Hematopoietic multipotent progenitor cell treated with erythropoietin and hydrocortisone succinate and interleukin-3 and kit ligand, for 4 days (in vitro differentiated cells): ENCODE results near the gene C1S.
"Not testable (repeated sequence)": the region's sequence is repeated elsewhere in the genome, so short reads cannot be mapped to it uniquely, and the experiment has no call there.

Experiments used
- DNase-seq: peaks from one replicate; pipeline ENCODE4 v3.0.0-alpha.2; 2015

C1S gene

DNA sequence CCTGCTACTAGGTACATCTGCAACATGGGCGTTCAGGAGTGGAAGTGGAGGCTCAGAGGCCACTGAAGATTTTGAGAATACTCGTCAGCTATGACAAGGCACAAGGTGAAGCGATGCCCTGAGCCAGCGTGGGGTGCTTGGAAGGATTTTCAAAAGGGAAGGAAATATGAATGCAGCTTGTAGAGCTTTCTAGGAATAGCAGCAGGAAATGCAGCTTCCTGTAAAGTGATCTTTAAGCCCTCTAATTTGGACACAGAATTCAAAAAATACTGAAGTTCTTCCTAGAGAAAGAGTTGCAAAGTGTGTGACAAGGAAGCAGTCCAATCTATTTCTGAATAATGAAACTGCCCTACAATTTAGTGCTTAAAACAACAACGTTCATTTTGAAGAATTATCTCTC is 13.2 kb upstream of the C1S start:
- peak; percentile 30 for DNase-seq

GRCh38 chr12:7049445-7049951 is 11.0 kb upstream of the C1S start:
- DNase-seq: not testable (repeated sequence)

DNA sequence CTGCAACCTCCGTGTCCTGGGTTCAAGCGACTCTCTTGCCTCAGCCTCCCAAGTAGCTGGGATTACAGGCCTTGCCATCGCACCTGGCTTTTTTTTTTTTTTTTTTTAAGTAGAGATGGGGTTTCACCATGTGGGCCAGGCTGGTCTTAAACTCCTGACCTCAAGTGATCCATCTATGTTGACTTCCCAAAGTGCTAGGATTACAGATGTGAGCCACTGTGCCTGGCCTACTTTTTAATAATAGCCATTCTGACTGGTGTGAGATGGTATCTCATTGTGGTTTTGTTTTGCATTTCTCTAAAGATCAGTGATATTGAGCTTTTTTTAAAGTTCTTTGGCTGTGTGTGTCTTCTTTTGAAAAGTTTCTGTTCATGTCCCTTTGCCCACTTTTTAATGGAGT is 10.5 kb upstream of the C1S start:
- DNase-seq: not testable (repeated sequence)

- DNase-seq: no peak
Measured at GRCh38 chr12:7054925-7055324, 5.6 kb upstream of the C1S start.

GRCh38 chr12:7055736-7056135 is 4.8 kb upstream of the C1S start:
- not testable (repeated sequence) for DNase-seq

DNA sequence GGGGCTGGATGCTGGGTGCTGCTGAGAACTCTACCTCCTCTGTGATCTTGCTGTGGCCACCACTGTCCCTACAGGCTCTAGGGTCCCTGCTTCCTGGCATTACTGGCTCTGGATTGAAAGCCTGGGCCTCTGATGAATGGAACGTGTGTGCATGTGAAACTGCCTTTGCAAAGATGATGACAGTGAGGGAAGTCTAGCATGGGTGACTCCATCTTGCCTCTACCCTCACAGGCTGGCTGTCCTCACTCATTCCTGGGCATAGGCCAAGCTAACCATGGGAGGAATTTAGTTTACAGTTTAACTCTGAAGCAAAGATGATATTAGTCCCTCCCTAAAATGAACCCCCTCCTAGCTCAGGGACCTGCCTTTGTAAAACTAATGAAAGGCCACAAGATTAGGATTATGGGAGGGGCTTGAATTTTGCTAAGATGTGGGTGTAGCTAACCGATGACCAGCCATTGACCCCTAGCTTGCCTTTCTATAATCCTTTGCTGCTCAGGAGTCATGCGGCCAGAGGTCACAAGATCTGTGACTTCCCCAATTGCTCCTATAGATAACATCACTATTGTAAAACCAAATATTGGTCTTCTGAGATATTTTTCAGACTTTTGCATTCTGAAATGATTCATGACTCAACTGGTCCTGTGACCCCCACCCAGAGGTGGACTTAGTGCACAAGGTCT is 2.2 kb upstream of the C1S start:
- DNase-seq: peak; percentile 70

DNA sequence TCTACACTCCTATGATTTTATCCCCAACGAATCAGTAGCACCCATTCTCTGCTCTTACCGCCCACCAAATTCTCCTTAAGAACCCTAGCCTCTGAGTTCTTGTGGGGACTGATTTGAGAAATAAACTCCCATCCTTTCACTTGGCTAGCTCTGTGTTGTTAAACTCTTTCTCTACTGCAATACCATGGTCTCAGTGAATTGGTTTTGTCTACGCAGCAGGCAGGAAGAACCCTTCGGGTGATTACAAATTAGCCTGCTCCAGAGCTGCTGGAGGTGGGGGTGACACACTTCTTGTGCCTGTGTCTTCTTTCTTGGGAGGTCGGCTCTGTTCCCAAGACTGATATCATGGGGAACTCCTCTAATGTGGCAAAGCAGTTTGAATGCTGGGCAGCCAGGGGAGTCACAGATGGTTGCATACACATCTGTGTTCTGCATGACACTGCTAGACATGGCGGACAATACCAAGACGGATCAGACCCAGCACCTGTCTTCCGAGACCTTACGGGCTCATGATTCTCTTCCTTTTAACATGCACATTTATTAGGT is 1.6 kb upstream of the C1S start:
- no peak for DNase-seq

- DNase-seq: no peak
Measured at GRCh38 chr12:7059780-7060179, 738 bp upstream of the C1S start.

GRCh38 chr12:7061138-7061537 is 620 bp downstream of the C1S start:
- DNase-seq: no peak

GRCh38 chr12:7061596-7061995 is 1.1 kb downstream of the C1S start:
- DNase-seq: no peak

- DNase-seq: no peak
Measured at GRCh38 chr12:7064516-7064915, 4.0 kb downstream of the C1S start.

DNA sequence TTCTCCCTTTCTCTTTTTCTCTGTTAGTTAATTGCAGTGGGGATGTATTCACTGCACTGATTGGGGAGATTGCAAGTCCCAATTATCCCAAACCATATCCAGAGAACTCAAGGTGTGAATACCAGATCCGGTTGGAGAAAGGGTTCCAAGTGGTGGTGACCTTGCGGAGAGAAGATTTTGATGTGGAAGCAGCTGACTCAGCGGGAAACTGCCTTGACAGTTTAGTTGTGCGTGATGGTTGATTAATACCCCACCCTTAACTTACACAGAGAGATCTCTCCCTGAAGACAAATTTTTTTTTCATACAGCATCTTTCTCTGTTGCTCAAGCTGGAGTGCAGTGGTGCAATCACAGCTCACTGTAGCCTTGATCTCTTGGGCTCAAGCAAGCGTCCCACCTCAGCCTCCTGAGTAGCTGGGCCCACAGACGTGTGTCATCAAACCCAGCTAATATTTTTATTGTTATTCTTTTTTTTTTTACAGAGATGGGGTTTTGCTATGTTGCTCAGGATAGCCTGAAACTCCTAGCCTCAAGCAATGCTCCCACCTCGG is 4.6 kb downstream of the C1S start:
- no peak for DNase-seq

GRCh38 chr12:7066596-7066995 is 6.1 kb downstream of the C1S start:
- DNase-seq: no peak

GRCh38 chr12:7067096-7067495 is 6.6 kb downstream of the C1S start:
- no peak for DNase-seq

DNA sequence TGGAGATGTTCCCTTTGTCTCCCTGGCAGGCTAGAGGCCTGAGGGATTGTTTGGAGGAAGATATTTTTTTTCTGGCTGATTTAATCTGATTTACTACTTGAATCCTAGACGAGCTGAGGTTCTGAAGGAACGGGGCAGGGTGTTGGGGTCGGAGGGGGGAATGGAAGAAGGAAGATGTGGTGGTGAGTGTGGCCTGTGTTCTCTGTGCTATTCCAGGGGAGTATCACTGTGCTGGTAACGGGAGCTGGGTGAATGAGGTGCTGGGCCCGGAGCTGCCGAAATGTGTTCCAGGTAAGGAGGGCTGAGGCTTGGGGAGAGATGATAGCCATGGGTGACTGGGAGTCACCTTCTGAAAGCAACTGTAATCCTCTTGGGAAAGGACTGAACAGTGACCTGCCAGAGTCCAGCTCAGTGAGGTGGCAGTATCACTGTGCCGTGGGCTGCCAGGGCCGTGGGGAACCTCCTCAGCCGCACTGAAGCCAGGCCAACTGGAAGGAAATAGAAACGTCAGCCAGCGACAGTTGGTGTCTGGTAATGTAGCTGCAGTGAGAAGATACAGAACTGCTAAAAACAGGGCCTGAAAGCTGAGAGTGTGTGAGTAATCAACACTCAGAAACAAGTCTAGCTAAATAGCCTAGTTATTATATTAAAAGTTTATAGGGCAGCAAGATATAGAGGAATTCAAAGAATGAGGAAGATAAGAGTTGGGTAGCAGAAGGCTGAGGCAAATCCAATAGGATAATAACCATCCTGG is 7.9 kb downstream of the C1S start:
- peak; percentile 86 for DNase-seq

GRCh38 chr12:7068994-7069346 is 8.5 kb downstream of the C1S start:
- peak; percentile 86 for DNase-seq

GRCh38 chr12:7069386-7069785 is 8.9 kb downstream of the C1S start:
- DNase-seq: no peak

DNA sequence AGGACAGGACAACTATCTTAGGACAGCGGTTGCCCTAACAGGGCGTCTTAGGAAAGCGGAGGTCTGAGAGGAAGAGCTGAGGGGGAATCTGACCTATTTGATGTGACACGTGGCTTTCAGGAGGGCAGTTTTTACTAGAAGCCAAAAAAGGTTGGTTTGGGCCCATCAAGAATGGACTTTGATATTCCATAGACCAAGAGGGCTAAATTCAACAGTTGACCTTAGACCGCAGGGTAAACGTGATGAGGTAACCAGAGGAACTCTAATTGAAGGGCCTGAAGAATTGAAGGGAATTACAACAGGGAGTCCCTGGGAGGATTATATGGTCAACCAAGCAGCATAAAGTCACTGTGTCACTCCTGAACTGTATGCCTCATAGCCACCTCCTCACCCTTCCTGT is 11.5 kb downstream of the C1S start:
- no peak for DNase-seq

DNA sequence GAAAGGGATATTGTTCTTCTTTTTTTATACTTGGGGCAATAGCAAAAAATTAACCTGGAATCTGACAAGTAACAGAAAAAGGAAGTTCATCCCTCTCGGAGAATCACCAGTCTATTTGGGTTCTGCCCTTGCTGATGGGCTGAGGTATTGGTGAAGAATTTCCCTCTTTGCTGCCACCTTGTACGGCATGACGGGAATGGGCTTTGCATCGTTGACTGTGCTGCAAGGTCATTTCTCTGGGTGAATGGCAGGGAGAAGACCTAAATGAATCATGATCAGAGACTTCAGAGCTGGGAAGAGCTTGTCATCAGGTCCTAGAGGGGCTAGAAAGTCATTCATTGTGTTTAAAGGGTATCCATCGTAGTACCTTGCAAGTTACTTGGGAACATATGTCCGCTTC is 12.0 kb downstream of the C1S start:
- DNase-seq: no peak

DNA sequence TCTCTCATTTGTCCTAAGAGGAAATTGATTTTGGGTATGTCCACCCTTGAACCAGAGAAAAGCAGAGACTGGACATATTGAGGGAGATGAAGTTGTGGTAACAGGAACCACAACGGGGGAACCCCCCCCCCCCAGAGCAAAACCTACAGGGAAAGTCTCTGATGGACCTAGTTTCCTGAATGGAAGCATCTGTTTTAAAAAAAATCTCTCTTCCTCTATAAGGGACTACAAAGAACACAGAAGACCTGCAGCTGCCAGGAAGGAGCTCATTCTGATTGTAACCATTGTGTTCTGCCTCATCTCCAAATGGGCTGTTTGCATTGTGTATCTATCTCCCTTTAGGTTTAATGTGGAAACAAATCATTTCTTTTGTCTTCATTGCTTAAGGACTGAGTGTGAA is 13.4 kb downstream of the C1S start:
- peak; percentile 16 for DNase-seq

GRCh38 chr12:7075518-7075917 is 15.0 kb downstream of the C1S start:
- DNase-seq: no peak

DNA sequence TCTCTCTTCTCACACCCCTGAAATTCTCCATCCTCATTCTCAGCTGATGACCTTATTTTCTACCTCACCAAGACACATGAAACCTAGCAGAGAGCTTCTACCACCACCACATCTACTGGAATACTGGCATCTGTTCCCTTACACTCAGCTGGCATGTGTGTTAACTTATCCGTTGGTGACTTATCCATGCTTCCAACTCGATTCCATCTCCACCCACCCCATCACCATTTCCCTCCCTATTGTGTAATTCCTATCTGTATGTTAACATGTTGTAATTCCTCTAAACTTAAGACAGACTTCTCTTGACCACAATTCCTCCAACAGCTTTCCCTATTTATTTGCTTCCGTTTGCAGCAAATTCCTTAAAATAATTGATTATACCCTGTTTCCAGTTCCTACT is 15.4 kb downstream of the C1S start:
- DNase-seq: no peak

- DNase-seq: no peak
Measured at GRCh38 chr12:7076493-7076892, 16.0 kb downstream of the C1S start.

GRCh38 chr12:7078163-7078562 is 17.6 kb downstream of the C1S start:
- DNase-seq: peak; percentile 35
